HG03342 (cell line): ENCODE data around the gene ZNF768.

Experiments used
- ATAC-seq: cut with Tn5 transposase; IDR thresholded peaks from one replicate; pipeline ENCODE4 v1.9.1; 2021; ENCODE audit warnings: mild to moderate bottlenecking, moderate library complexity; ENCODE audit not compliant: unreplicated experiment

ZNF768 gene

DNA sequence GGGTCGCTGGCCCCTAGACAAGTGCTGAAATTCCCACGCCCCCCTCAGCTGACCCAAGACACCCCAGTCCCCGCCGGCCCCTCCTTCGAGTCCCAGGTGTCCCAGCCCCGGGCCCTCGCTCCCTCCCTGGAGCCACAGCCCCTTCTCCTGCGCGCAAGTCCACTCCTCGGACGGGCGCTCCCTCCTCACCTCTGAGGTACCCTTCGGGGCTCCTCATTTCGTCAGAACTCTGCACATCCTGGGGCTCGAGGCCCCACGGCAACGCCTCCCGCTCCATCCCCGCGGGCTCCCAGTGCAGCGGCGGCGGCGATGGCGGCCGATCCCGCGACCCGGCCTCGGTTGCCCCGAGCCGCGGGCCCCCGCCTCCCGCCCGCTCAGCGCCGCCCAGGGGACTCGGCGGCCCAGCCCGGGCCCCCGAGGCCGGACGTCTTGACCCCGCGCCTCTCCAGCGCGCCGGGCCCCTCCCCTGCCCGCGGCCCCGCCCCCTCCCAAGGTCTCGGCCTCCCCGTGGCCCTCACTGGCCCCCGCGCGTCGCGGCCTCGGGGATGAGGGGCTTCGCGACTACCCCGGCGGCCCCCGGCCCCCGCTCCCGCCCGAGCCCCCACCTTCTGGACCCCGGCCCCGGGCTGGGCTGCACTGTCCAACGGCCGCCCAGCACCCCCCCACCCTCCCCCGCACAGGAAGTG, at the start of gene ZNF768:
Gene ZNF768, minus strand, starts transcription at position 430 of the 686 bp plus-strand sequence. Its CDS starts 153 bp downstream, at position 277.
- ATAC-seq, result no peak

DNA sequence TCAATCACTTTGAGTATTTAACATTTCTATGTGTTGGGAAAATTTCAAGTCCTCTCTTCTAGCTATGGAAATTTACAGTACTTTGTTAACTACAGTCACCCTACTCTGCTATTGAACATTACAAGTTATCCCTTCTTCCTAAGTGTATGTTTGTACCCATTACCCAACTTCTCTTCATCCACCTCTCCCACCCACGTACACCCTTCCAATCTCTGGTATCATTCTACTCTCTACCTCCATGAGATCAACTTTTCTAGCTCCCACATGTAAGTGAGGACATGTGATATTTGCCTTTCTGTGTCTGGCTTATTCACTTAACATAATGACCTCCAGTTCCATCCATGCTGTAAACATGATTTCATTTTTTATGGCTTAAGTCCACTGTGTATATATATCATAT, 48.3 kb upstream of the ZNF768 start:
- ATAC-seq, result no peak

DNA sequence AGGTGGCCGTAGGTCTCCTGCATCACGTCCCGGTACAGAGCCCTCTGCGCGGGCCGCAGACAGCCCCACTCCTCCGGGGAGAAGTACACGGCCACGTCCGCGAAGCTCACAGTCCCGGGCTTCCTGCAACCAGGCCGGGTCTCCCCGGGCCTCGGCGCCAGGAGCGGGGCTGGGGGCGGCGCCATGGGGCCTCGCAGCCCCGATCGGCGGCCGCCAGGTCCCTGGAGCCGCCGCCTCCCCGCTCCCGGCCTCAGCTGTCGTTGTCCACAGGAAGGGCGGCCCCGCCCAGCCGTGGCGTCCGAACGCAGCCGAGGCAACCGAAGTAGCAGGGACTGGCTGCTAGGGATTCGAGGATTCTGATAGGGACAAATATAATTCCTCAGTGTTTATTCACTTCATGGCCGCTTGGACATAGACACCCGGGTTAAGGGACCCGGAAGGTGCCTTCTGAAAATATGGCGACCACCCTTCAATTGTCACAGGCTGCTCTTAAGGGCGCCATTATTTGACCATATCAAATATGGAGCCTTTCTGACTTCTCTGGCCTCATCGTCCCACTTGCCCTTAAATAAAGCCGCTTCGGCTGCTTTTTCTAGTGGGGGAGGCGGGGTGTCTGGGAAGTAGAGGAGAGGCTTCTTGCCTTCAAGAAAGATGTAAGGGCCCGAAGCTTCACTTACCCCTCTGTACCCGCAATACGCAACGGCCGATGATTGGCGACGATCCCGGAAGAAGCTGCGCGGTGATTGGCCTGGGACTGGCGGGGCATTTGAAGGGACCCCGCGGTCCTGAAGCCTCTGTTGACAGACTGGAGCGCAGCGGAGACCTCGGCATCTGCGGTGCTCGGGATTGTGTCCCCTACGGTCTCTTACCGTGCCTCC, 45.3 kb upstream of the ZNF768 start, which contains the start of gene ZNF688:
Gene ZNF688, minus strand, starts transcription at position 270 of the 878 bp plus-strand sequence. Its CDS starts 85 bp downstream, at position 185.
- ATAC-seq, result peak; percentile 61

DNA sequence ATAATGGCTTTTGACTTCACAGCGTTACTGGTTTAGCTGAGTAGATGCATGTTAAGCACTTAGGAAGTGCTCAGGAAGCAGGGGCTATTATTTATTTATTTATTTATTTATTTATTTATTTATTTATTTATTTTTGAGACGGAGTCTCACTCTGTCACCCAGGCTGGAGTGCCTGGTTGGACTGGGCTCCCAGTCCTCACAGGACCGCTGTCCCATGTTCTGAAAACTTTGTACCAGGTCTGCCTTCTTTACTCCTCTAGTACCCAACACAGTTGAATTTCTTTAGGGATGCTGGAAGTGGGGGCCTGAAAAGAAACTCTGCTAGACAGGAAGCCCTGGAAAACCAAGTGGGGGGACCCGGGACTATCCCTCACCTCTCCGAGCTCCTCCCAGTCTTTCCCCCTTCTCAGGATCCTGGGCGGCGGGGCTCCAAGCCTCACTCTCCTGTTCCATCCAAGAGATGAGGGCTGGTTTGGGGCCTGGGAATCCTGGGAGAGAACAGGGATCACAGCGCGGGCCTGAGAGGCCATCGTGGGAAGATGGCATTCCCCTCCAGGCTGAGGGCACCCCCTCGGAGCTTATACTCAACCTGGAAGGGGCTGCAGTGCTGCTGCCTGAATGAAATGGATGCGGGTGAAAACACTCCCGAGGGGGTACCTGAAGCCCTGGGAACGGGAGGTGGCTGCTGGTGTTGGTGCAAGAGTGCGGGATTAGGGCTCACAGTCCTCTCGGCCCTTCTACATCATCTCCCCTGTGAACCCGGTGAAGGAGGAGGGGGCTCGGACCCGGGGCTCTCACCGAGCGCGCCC, 44.5 kb upstream of the ZNF768 start:
- ATAC-seq, result no peak

DNA sequence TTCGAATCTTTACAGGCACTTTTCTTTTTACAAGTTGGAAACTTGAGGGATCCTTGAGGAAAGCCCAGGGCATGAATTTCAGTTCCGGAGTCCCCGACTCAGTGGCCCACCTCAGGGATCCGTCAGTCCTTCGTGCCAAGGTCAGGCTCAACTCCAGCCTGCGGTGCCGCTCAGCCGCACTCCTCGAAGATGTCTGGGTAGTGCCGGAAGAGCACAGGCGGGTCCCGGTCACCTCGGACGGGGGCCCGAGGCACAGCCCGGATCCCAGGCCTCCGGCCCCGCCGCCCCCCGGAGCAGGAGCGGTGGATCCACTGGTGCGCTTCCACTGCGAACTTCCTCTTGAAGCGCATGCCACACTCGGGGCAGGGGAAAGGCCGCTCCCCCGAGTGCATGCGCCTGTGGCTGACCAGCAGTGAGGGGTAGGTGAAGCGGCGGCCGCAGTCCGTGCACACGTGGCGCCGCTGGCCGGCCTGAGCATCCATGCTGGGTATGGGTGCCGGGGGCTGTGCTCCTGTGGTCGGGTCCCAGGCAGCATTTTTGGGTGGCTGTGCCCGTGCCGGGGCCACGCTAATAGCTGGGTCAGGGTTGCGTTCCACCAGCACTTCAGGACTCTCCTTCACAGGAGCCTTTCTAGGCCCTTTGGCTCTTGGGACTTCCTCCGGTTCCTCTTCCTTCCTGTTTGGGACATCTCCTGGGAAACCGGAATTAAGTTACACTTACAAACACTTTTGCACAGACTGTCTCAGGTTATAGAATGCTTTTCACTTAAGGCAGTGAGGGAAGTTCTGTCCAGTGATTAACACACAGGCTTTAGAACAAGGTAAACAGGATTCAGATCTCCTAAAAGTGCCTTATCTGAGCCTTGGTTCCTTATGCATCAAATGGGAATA, 43.6 kb upstream of the ZNF768 start:
- ATAC-seq, result no peak

- ATAC-seq, result no peak
These were observed 42.9 kb upstream of the ZNF768 start for GRCh38 chr16:30569281-30569680.

GRCh38 chr16:30567991-30568638, 41.7 kb upstream of the ZNF768 start:
- ATAC-seq, result no peak

- ATAC-seq, result no peak
These were observed 41.0 kb upstream of the ZNF768 start for GRCh38 chr16:30567160-30567990.

GRCh38 chr16:30566531-30566930, 40.2 kb upstream of the ZNF768 start:
- no peak for ATAC-seq

DNA sequence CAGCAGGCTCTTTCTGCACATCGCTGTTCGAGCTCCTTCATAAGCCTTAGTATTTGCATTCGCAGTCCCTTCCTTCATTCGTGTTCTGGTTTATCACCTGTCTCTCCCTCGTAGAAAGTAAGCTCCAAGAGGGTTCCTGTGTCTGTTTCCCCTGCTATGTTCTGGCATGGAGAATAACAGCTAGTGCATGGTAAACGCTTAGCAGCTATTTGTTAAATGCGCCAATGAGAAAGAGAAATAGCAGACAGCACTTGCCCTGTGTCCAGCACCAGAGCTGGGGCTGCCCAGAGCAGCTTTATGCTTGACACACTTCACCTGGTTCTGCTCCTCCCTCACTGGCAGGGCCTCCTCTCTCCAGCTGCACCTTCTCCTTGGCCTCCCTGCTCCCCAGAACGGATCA, 39.6 kb upstream of the ZNF768 start:
- no peak for ATAC-seq

- ATAC-seq, result no peak
These were observed 39.2 kb upstream of the ZNF768 start for GRCh38 chr16:30565526-30565925.

GRCh38 chr16:30562021-30562420, 35.7 kb upstream of the ZNF768 start:
- no peak for ATAC-seq

DNA sequence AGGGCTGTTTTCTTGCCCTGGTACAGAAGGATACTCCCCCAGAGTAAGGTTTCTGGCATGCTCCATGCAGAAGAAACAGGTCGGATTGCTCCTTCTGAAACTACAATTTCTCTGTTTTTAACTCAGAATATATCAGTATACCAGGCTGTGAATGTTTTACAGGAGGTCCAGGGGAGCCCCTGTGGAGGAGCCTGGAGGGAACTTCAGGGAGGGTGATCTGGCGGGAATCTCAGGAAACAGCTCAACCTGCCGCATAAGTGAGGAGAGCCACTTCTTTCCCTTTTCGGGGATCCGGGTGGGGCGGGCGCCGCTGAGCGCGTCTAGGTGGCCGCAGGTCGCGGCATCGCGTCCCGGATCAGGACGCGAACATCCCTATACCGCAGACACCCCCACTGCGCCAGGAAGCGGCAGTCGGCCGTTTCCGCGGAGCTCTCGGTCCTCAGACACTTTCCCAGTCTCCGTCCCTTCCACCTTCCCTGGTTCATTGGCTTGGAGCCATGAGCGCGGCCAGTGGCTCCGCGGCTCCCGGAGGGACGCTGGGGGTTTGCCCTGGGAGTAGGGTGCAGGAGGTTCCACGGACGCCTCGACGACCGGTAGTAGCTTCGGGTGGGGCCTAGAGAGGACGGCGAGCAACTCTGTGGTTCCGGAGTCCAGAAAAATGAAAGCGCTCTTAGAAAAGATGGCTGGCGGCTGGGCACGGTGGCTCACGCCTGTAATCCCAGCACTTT, 34.9 kb upstream of the ZNF768 start:
- no peak for ATAC-seq

GRCh38 chr16:30559690-30560089, 33.3 kb upstream of the ZNF768 start:
- ATAC-seq, result no peak

- ATAC-seq, result no peak
These were observed 32.5 kb upstream of the ZNF768 start for GRCh38 chr16:30558789-30559377.

DNA sequence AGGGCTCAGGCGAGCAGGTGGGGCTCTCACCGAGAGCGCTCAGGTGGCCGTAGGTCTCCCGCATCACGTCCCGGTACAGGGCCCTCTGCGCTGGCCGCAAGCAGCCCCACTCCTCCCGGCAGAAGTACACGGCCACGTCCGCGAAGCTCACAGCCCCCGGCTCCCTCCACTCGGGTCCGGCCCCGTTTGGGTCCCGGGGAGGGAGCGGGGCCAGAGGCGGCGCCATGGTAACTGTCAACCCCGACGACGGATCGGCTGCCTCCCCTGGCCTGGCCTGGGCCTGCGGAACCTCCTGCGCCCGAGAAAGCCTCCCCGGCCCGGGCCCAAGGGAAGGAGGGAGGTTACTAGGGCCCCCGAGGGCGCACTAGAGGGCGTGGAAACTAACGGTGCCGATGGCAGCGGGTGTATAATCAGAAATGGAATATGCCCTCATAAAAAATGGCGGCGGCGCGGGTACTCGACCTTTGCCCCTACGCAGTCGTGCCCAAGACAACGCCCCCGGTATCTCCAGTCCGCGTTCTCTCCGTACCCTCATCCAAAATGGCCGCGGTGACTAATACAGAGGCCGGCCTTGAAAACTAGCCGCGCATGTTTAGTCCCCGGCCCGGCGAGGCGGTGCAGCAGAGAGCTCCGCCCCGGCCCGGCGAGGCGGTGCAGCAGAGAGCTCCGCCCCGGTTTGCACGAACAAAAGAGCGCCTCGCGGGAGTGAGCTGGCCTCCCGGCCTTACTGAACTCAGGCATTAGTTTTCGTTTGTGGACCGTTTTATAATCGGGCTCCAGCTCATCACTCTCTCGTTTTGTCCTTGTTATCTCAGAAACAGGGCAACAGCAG, 31.8 kb upstream of the ZNF768 start, which contains the start of gene ZNF764:
Gene ZNF764, minus strand, starts transcription at position 418 of the 832 bp plus-strand sequence. Its CDS starts 192 bp downstream, at position 226.
- ATAC-seq, result peak; percentile 86

DNA sequence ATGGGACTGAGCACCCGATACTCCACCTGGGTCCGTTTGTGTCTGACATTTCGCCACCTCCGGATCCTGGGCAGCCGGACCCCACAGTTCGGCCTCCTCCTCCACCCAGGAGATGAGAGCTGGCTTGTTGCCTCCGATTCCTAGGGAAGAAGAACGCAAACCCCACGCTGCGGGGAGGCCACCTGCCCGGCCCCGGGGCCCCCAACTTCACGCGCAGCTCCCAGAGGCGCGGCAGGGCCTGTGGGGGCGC, 31.3 kb upstream of the ZNF768 start:
- peak; percentile 7 for ATAC-seq
